GM21367 (cell line): ENCODE results near the gene COMMD4.
"Not testable (repeated sequence)": the region's sequence is repeated elsewhere in the genome, so short reads cannot be mapped to it uniquely, and the experiment has no call there.

Experiments
- ATAC-seq: cut with Tn5 transposase; IDR thresholded peaks from one replicate; pipeline ENCODE4 v1.9.1; 2021; ENCODE audit not compliant: unreplicated experiment

The COMMD4 gene

GRCh38 chr15:75371486-75371885, 35.6 kb downstream of the COMMD4 start:
- no peak for ATAC-seq

GRCh38 chr15:75371901-75372688, 36.2 kb downstream of the COMMD4 start:
- ATAC-seq, result no peak

GRCh38 chr15:75380773-75381172, 44.9 kb downstream of the COMMD4 start:
- ATAC-seq, result no peak

- ATAC-seq, result not testable (repeated sequence)
Observed at GRCh38 chr15:75383986-75384385, 48.1 kb downstream of the COMMD4 start.
